Mesothelial cell of epicardium (in vitro differentiated cells): Measurements from ENCODE around the gene CST1. TPM values are rescaled to one million over a fixed set of nuclear protein-coding genes. Genes with fewer than 3 reads are reported as not detected.
"Not testable (repeated sequence)": the region's sequence is repeated elsewhere in the genome, so short reads cannot be mapped to it uniquely, and the experiment has no call there.

Experiments used
- DNase-seq, 2 experiments: peaks; one replicate each; pipeline ENCODE4 v3.0.0; 2021; ENCODE audit warnings: low spot score in 2 of 2; ENCODE audit not compliant: unreplicated experiment in 2 of 2
- H3K27ac Mint-ChIP-seq: 2 replicates; pipeline ENCODE4 v1.8.0; 2021; ENCODE audit warnings: mixed read lengths
- H3K27me3 Mint-ChIP-seq: 2 replicates; pipeline ENCODE4 v1.8.0; 2021; ENCODE audit warnings: low read depth, mixed read lengths
- H3K36me3 Mint-ChIP-seq: 2 replicates; pipeline ENCODE4 v1.8.0; 2021; ENCODE audit warnings: mixed read lengths
- H3K4me1 Mint-ChIP-seq: 2 replicates; pipeline ENCODE4 v1.8.0; 2021; ENCODE audit warnings: mixed read lengths
- H3K4me3 Mint-ChIP-seq: 2 replicates; pipeline ENCODE4 v1.8.0; 2021; ENCODE audit warnings: mild to moderate bottlenecking, moderate library complexity, mixed read lengths
- H3K9me3 Mint-ChIP-seq: 2 replicates; pipeline ENCODE4 v1.8.0; 2021; ENCODE audit warnings: mixed read lengths
- CTCF ChIP-seq: fragments of 200-600 bp; sonication (generic); IDR thresholded peaks from one replicate; pipeline ENCODE4 v1.5.0; 2021; ENCODE audit warnings: antibody characterized with exemption; ENCODE audit not compliant: unreplicated experiment
- total RNA-seq: library from RNA; stranded (reverse); gene quantifications from 3 replicates; pipeline ENCODE4 v1.2.1, GENCODE V29; 2021

Gene CST1
- total RNA-seq, 1 donor from 2014 or later: not detected

DNA sequence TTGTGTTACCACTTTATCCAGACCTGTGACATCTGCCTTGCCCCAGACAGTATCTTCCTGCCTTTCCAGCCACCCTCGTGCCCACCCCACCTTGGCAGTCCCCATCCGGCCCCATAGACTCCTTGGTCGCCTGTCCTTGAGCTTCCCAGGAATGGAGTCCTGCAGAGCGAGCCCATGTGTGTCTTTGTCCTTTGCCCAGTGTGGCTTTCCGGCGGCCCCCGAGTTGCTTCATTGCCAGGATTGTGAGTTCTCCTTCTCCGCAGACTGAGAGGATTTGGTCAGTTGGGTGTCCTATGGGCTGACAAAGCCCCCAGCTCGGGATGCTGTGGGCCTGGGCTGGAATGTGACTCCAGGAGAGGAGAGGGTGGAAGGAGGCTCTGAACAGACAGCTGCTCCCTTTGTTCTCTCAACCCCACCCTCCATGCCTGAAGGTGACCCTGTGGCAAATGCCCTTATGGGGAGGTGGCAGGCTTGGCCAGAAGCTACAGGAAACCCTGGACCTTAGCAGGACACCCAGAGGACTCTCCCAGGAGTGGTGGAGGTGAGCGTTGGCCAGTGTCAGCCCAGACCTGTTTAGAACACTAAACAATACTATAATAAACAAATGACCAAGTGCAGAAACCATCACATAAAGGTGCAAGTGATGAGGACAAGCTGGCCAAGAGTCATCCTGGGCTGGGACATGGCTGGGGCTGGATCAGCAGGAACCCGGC, 1.9 kb upstream of the CST1 start:
- H3K36me3 Mint-ChIP-seq: no peaks in the 10 kb centered on the region
- no peaks in the 10 kb centered on the region for H3K4me1 Mint-ChIP-seq
- H3K4me3 Mint-ChIP-seq: no peak overlapping the region
- TF ChIP-seq CTCF: no peak
- no peak overlapping the region for H3K27ac Mint-ChIP-seq
- peaks cover 13% of the 10 kb centered on the region for H3K27me3 Mint-ChIP-seq
- H3K9me3 Mint-ChIP-seq: no peaks in the 10 kb centered on the region
- no peak for DNase-seq

- H3K4me3 Mint-ChIP-seq: no peak overlapping the region
- no peaks in the 10 kb centered on the region for H3K36me3 Mint-ChIP-seq
- no peak overlapping the region for H3K27ac Mint-ChIP-seq
- H3K4me1 Mint-ChIP-seq: no peaks in the 10 kb centered on the region
- H3K9me3 Mint-ChIP-seq: no peaks in the 10 kb centered on the region
- no peak for DNase-seq
- no peak for TF ChIP-seq CTCF
- H3K27me3 Mint-ChIP-seq: peaks cover 7% of the 10 kb centered on the region
These were observed 1.3 kb upstream of the CST1 start for GRCh38 chr20:23752019-23752418.

GRCh38 chr20:23749746-23750145, 989 bp downstream of the CST1 start:
- no peak for DNase-seq
- Mint-ChIP-seq H3K36me3 (no peaks in the 10 kb centered on the region), H3K27ac (no peak overlapping the region), H3K27me3 (peaks cover 3% of the 10 kb centered on the region), H3K4me3 (no peak overlapping the region), H3K9me3 (no peaks in the 10 kb centered on the region), H3K4me1 (no peaks in the 10 kb centered on the region)
- no peak for TF ChIP-seq CTCF

DNA sequence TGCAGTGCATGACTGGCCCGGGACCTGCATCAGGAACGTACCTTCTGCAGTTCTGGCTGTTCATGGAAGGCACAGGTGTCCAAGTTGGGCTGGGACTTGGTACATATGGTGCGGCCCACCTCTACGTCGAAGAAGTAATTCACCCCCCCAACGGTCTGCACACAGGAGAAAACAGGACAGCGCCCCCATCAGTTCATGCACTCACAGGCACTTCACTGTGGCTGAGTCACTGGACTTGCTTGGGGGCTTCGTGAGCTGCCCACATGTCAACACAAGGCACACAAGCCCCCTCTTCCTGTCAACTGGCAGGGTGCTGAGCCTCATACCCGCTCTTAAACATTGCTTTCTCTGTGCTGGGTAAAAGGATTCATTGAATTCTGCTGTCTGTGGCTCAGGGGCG, 1.8 kb downstream of the CST1 start:
- not testable (repeated sequence) for H3K27ac Mint-ChIP-seq, H3K9me3 Mint-ChIP-seq, DNase-seq, H3K36me3 Mint-ChIP-seq, H3K27me3 Mint-ChIP-seq, H3K4me1 Mint-ChIP-seq, H3K4me3 Mint-ChIP-seq

- not testable (repeated sequence) for DNase-seq, H3K27me3 Mint-ChIP-seq, H3K9me3 Mint-ChIP-seq, H3K36me3 Mint-ChIP-seq, H3K4me3 Mint-ChIP-seq, H3K4me1 Mint-ChIP-seq, H3K27ac Mint-ChIP-seq
These were observed 3.2 kb downstream of the CST1 start for GRCh38 chr20:23747551-23747950.

DNA sequence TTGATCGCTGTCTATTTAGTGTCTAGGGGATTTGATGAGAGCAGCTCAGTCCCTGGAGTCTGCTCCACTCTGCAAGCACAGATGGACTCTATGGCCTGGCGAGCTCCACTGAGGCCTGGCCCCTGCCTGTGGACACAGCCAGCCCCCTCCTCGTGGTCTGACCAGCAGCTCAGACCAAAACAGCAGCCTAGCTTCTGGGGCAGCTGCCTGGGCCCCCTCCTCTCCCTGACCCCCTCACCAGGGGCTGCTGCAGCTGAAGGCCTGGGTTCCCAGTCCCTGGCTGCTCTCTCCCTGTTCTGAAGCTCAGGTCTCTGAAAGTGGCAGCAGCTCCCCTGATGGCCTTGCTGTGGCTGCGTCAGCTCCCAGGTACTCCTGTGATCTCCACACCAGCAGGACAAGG, 3.6 kb downstream of the CST1 start:
- H3K27me3 Mint-ChIP-seq, H3K4me3 Mint-ChIP-seq, H3K27ac Mint-ChIP-seq, DNase-seq, H3K9me3 Mint-ChIP-seq, H3K36me3 Mint-ChIP-seq, H3K4me1 Mint-ChIP-seq: not testable (repeated sequence)

DNA sequence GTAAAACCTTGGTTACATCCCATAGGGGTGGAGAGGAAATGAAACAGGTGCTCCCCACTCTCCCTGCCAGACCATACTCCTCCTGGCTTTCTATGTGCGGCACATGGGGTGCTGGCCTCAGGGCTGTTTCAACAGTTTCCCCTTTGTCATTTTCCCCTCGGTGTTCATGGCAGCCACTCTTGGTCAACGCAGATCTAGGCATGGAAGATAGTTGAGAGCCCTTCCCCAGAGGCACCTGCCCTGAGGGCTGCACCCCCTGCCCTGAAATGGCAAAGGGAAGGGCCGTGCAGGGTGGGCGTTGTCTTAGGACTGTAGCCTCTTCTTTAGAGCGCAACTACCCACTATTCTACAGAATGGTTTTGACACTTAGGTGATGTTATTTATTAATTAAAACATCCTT, 4.4 kb downstream of the CST1 start:
- no peaks in the 10 kb centered on the region for H3K4me1 Mint-ChIP-seq
- H3K36me3 Mint-ChIP-seq: no peaks in the 10 kb centered on the region
- peaks cover under 1% of the 10 kb centered on the region for H3K27me3 Mint-ChIP-seq
- TF ChIP-seq CTCF: no peak
- H3K27ac Mint-ChIP-seq: no peak overlapping the region
- no peaks in the 10 kb centered on the region for H3K9me3 Mint-ChIP-seq
- DNase-seq: no peak
- H3K4me3 Mint-ChIP-seq: no peak overlapping the region
